Measurements from ENCODE around the gene HDGFL2. TPM values are rescaled to one million over a fixed set of nuclear protein-coding genes. Genes with fewer than 3 reads are reported as not detected.

The HDGFL2 gene
- total and polyA plus RNA-seq, 4 donors: 23.5 to 91.2 (median 64.4) TPM

DNA sequence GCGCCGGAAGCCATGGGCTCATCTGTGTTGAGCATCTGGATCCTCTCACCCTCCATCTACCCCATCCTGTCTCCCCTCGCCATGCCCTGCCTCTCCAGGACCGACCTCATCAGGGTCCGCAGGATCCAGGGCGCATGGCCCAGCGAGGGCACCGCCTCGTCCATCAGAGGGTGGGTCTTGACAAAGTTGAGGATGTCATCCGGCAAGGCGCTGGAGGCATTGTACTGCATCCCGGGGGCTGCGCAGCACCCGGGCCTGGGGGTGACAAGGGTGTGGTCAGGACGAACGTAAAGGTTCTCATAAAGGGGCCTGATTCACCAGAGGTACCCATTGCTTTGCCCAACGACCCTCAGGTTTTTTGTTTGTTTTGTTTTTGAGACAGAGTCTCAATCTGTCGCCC, 77.9 kb downstream of the HDGFL2 start:
- H3K27ac ChIP-seq (ENCODE audit: low read depth, low read length): no peak overlapping the region
- no peaks in the 10 kb centered on the region for H3K9me3 ChIP-seq (ENCODE audit: control insufficient read depth, insufficient read depth, low read length)
- H3K36me3 ChIP-seq (ENCODE audit: control insufficient read depth, insufficient read depth, low read length): peaks cover 87% of the 10 kb centered on the region
- H3K27me3 ChIP-seq (ENCODE audit: control insufficient read depth, insufficient read depth, low read length): no peaks in the 10 kb centered on the region
- H3K4me1 ChIP-seq (ENCODE audit: control insufficient read depth, insufficient read depth, low read length): no peaks in the 10 kb centered on the region
- no peak for DNase-seq (ENCODE audit: low read depth in 4 of 6, low spot score in 6 of 6)
- WGBS (ENCODE audit: insufficient coverage): 93% methylated on average over 17 of the region's 18 CpGs
- no peak overlapping the region for H3K4me3 ChIP-seq (ENCODE audit: low read depth, low read length)

DNA sequence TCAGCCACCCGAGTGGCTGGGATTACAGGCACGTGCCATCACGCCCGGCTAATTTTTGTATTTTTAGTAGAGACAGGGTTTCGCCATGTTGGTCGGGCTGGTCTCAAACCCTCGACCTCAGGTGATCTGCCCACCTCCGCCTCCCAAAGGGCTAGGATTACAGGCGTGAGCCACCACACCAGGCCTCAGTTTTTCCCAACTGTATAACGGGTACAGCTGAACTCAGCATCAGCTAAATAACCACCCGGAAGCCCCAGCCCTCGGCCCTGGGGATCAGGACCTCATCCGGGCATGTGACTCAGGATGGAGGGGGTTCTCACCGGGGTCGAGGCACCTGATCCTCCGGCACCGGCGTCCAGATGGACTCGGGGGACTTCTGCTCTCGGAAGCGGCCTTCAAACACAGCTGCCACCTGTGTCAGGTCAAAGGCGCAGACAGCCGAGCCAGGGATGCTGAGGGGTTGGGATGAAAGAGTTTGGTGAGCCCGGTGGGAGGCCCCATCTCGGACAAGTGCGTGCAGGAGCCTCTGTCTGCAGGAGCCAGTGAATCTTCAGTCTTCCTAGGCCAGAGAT, 78.5 kb downstream of the HDGFL2 start:
- WGBS (ENCODE audit: insufficient coverage): 93% methylated on average over 24 of the region's 26 CpGs
- H3K4me1 ChIP-seq (ENCODE audit: control insufficient read depth, insufficient read depth, low read length): no peaks in the 10 kb centered on the region
- H3K9me3 ChIP-seq (ENCODE audit: control insufficient read depth, insufficient read depth, low read length): no peaks in the 10 kb centered on the region
- DNase-seq (ENCODE audit: low read depth in 4 of 6, low spot score in 6 of 6): no peak
- H3K27me3 ChIP-seq (ENCODE audit: control insufficient read depth, insufficient read depth, low read length): no peaks in the 10 kb centered on the region
- no peak overlapping the region for H3K27ac ChIP-seq (ENCODE audit: low read depth, low read length)
- H3K36me3 ChIP-seq (ENCODE audit: control insufficient read depth, insufficient read depth, low read length): peaks cover 88% of the 10 kb centered on the region
- no peak overlapping the region for H3K4me3 ChIP-seq (ENCODE audit: low read depth, low read length)

Small RNAs within 50 kb of the gene (small RNA-seq; reads per million reads assigned to genes)
- not detected for gene MIR4746 (ENCODE audit: low replicate concordance)

Other genes with a start within 250 kb of the HDGFL2 start
- gene EBI3, start 242.8 kb upstream of the HDGFL2 start, total RNA-seq: under 1 TPM; 0.69 to 0.77 TPM
- gene EBI3, start 242.8 kb upstream of the HDGFL2 start, polyA plus RNA-seq (ENCODE audit: insufficient read length in 2 of 2): 1 to 10 TPM in 1 of 2 donors, under 1 TPM in 1; 0.89 to 1.6 TPM
- 10 to 100 TPM; 12.5 to 25.2 TPM for gene YJU2, start 225.2 kb upstream of the HDGFL2 start, total RNA-seq
- gene YJU2, start 225.2 kb upstream of the HDGFL2 start, polyA plus RNA-seq (ENCODE audit: insufficient read length in 2 of 2): 10 to 100 TPM; 26.6 to 27.0 TPM
- gene SHD, start 193.0 kb upstream of the HDGFL2 start, total RNA-seq: 10 to 100 TPM in 1 of 2 donors, 1 to 10 TPM in 1; 6.7 to 10.4 TPM
- gene SHD, start 193.0 kb upstream of the HDGFL2 start, polyA plus RNA-seq (ENCODE audit: insufficient read length in 2 of 2): 10 to 100 TPM; 68.4 to 77.1 TPM
- gene TMIGD2, start 169.9 kb upstream of the HDGFL2 start, total RNA-seq: under 1 TPM; 0.79 to 0.94 TPM
- 1 to 10 TPM; 1.1 to 1.6 TPM for gene TMIGD2, start 169.9 kb upstream of the HDGFL2 start, polyA plus RNA-seq (ENCODE audit: insufficient read length in 2 of 2)
- gene FSD1, start 167.7 kb upstream of the HDGFL2 start, total RNA-seq: 10 to 100 TPM; 15.9 to 34.4 TPM
- gene FSD1, start 167.7 kb upstream of the HDGFL2 start, polyA plus RNA-seq (ENCODE audit: insufficient read length in 2 of 2): 100 to 1,000 TPM; 107 to 118 TPM
- gene STAP2, start 133.5 kb upstream of the HDGFL2 start, total RNA-seq: 10 to 100 TPM in 1 of 2 donors, 1 to 10 TPM in 1; 3.2 to 21.9 TPM
- gene STAP2, start 133.5 kb upstream of the HDGFL2 start, polyA plus RNA-seq (ENCODE audit: insufficient read length in 2 of 2): 1 to 10 TPM; 5.2 to 8.5 TPM
- gene MPND, start 128.7 kb upstream of the HDGFL2 start, total RNA-seq: 10 to 100 TPM; 10.8 to 13.0 TPM
- 10 to 100 TPM; 42.6 to 47.4 TPM for gene MPND, start 128.7 kb upstream of the HDGFL2 start, polyA plus RNA-seq (ENCODE audit: insufficient read length in 2 of 2)
- 10 to 100 TPM; 14.3 to 44.1 TPM for gene SH3GL1, start 71.8 kb upstream of the HDGFL2 start, total RNA-seq
- gene SH3GL1, start 71.8 kb upstream of the HDGFL2 start, polyA plus RNA-seq (ENCODE audit: insufficient read length in 2 of 2): 100 to 1,000 TPM; 104 to 105 TPM
- 1 to 10 TPM; 6.2 to 9.3 TPM for gene CHAF1A, start 69.7 kb upstream of the HDGFL2 start, total RNA-seq
- 10 to 100 TPM; 14.2 to 16.9 TPM for gene CHAF1A, start 69.7 kb upstream of the HDGFL2 start, polyA plus RNA-seq (ENCODE audit: insufficient read length in 2 of 2)
- gene UBXN6, start 14.5 kb upstream of the HDGFL2 start, total RNA-seq: 10 to 100 TPM; 56.2 to 89.6 TPM
- 100 to 1,000 TPM; 124 to 139 TPM for gene UBXN6, start 14.5 kb upstream of the HDGFL2 start, polyA plus RNA-seq (ENCODE audit: insufficient read length in 2 of 2)
- under 1 TPM; 0.30 to 0.50 TPM for gene PLIN4, start 46.2 kb downstream of the HDGFL2 start, total RNA-seq
- gene PLIN4, start 46.2 kb downstream of the HDGFL2 start, polyA plus RNA-seq (ENCODE audit: insufficient read length in 2 of 2): 1 to 10 TPM; 2.3 to 3.2 TPM
- gene PLIN5, start 62.9 kb downstream of the HDGFL2 start, total RNA-seq: 1 to 10 TPM; 2.8 to 4.0 TPM
- 10 to 100 TPM; 14.7 to 18.5 TPM for gene PLIN5, start 62.9 kb downstream of the HDGFL2 start, polyA plus RNA-seq (ENCODE audit: insufficient read length in 2 of 2)
- 1 to 10 TPM in 1 of 2 donors, under 1 TPM in 1; 0.39 to 1.3 TPM for gene LRG1, start 67.7 kb downstream of the HDGFL2 start, total RNA-seq
- gene LRG1, start 67.7 kb downstream of the HDGFL2 start, polyA plus RNA-seq (ENCODE audit: insufficient read length in 2 of 2): under 1 TPM; 0.36 to 0.54 TPM
- 10 to 100 TPM in 1 of 2 donors, 1 to 10 TPM in 1; 8.7 to 19.0 TPM for gene SEMA6B, start 87.4 kb downstream of the HDGFL2 start, total RNA-seq
- 10 to 100 TPM; 58.9 to 66.8 TPM for gene SEMA6B, start 87.4 kb downstream of the HDGFL2 start, polyA plus RNA-seq (ENCODE audit: insufficient read length in 2 of 2)
- gene TNFAIP8L1, start 167.2 kb downstream of the HDGFL2 start, total RNA-seq: 1 to 10 TPM; 5.5 to 6.3 TPM
- 10 to 100 TPM in 1 of 2 donors, 1 to 10 TPM in 1; 8.4 to 11.8 TPM for gene TNFAIP8L1, start 167.2 kb downstream of the HDGFL2 start, polyA plus RNA-seq (ENCODE audit: insufficient read length in 2 of 2)
- gene MYDGF, start 198.0 kb downstream of the HDGFL2 start, total RNA-seq: 10 to 100 TPM; 47.7 to 72.8 TPM
- 10 to 100 TPM; 68.3 to 80.0 TPM for gene MYDGF, start 198.0 kb downstream of the HDGFL2 start, polyA plus RNA-seq (ENCODE audit: insufficient read length in 2 of 2)

Measured in spinal cord (tissue), 10 donors.